ENCODE measurements around the gene PUM1. TPM values are rescaled to one million over a fixed set of nuclear protein-coding genes. Genes with fewer than 3 reads are reported as not detected.
"Not testable (repeated sequence)": the region's sequence is repeated elsewhere in the genome, so short reads cannot be mapped to it uniquely, and the experiment has no call there.

PUM1 gene
- polyA plus RNA-seq, 1 donor = 71.9 TPM

DNA sequence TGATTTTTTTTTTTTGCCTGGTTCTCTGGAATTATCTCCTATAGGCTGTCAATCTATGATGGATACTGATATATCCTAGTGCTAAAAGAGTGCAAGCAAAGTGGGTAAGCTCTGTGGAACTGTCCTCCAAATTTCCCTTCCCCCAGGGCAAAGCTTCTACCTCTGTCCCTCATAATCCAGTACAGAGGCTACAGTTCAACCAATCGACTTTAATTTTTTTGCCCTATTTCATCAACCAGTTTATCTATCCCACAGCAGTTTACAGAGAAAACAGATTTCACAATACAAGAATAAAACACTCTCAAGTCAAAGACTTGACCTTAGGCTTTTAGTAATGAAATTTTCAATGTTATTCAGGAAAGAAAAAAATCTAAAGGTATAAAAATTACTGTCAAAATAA is 13.9 kb downstream of the PUM1 start:
- DNase-seq = no peak
- no peaks in the 10 kb centered on the region for H3K4me1 ChIP-seq (ENCODE audit: control insufficient read depth, insufficient read depth, low read length)
- WGBS (ENCODE audit: insufficient coverage, low lambda C conversion rate) = 40% methylated on average over 1 of the region's 1 CpG

DNA sequence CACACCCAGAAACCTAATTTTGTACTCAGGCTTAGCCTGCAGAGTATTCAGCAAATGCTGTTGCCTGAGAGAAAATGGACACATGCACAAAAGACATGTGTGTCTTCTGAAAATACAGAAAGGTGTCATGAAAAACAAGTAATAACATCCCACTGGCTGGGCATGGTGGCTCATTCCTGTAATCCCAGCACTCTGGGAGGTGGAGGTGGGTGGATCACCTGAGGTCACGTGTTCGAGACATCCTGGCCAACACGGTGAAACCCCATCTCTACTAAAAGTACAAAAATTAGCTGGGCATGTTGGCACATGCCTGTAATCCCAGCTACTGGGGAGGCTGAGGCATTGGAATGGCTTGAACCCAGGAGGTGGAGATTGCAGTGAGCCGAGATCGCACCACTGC is 18.0 kb downstream of the PUM1 start:
- H3K27me3 ChIP-seq (ENCODE audit: control insufficient read depth, insufficient read depth, low read length); H3K4me1 ChIP-seq (ENCODE audit: control insufficient read depth, insufficient read depth, low read length); DNase-seq; H3K4me3 ChIP-seq (ENCODE audit: low read length); H3K27ac ChIP-seq (ENCODE audit: low read length); H3K9me3 ChIP-seq (ENCODE audit: control insufficient read depth, low read depth, low read length): not testable (repeated sequence)
- peaks cover 41% of the 10 kb centered on the region for H3K36me3 ChIP-seq (ENCODE audit: control insufficient read depth, insufficient read depth, low read length)
- WGBS (ENCODE audit: insufficient coverage, low lambda C conversion rate) = no CpG with 5 or more reads among the region's 5 CpGs

More for the DNA sequence above, 13.9 kb downstream of the PUM1 start:
- no peak overlapping the region for H3K27ac ChIP-seq (ENCODE audit: low read length)
- no peak overlapping the region for H3K4me3 ChIP-seq (ENCODE audit: low read length)
- H3K27me3 ChIP-seq (ENCODE audit: control insufficient read depth, insufficient read depth, low read length) = no peaks in the 10 kb centered on the region
- H3K9me3 ChIP-seq (ENCODE audit: control insufficient read depth, low read depth, low read length) = no peaks in the 10 kb centered on the region
- peaks cover 40% of the 10 kb centered on the region for H3K36me3 ChIP-seq (ENCODE audit: control insufficient read depth, insufficient read depth, low read length)

DNA sequence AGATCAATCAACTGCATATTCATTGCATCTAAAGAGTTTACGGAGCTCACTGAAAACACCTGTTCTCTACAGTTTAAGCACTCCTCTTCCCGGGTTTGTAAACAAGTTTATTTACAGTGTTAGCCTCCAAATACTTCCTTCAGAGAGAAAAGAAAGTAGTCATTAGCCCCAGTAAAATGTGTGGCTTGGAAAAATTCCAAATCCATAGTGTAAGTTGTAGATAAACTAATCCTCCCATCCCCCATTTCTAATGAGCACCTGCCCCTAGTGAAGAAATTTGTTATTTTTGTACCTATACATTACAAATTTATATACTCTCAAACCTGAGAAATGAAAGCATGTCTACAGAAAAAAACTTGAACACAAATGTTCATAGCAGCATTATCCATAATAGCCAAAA is 21.9 kb downstream of the PUM1 start:
- Histone ChIP-seq H3K27me3 (ENCODE audit: control insufficient read depth, insufficient read depth, low read length) (no peaks in the 10 kb centered on the region), H3K9me3 (ENCODE audit: control insufficient read depth, low read depth, low read length) (no peaks in the 10 kb centered on the region), H3K4me1 (ENCODE audit: control insufficient read depth, insufficient read depth, low read length) (no peaks in the 10 kb centered on the region), H3K27ac (ENCODE audit: low read length) (no peak overlapping the region), H3K4me3 (ENCODE audit: low read length) (no peak overlapping the region), H3K36me3 (ENCODE audit: control insufficient read depth, insufficient read depth, low read length) (peaks cover 42% of the 10 kb centered on the region)
- no peak for DNase-seq
- WGBS (ENCODE audit: insufficient coverage, low lambda C conversion rate) = 80% methylated on average over 1 of the region's 2 CpGs

GRCh38 chr1:31042656-31043055 is 22.9 kb downstream of the PUM1 start:
- H3K4me1 ChIP-seq (ENCODE audit: control insufficient read depth, insufficient read depth, low read length) = no peaks in the 10 kb centered on the region
- no peak overlapping the region for H3K27ac ChIP-seq (ENCODE audit: low read length)
- H3K36me3 ChIP-seq (ENCODE audit: control insufficient read depth, insufficient read depth, low read length) = peaks cover 42% of the 10 kb centered on the region
- H3K4me3 ChIP-seq (ENCODE audit: low read length) = no peak overlapping the region
- WGBS (ENCODE audit: insufficient coverage, low lambda C conversion rate) = 83% methylated on average over 1 of the region's 6 CpGs
- no peaks in the 10 kb centered on the region for H3K27me3 ChIP-seq (ENCODE audit: control insufficient read depth, insufficient read depth, low read length)
- no peaks in the 10 kb centered on the region for H3K9me3 ChIP-seq (ENCODE audit: control insufficient read depth, low read depth, low read length)
- no peak for DNase-seq

GRCh38 chr1:31041529-31041928 is 24.0 kb downstream of the PUM1 start:
- Histone ChIP-seq H3K4me3 (ENCODE audit: low read length) (no peak overlapping the region), H3K4me1 (ENCODE audit: control insufficient read depth, insufficient read depth, low read length) (no peaks in the 10 kb centered on the region), H3K36me3 (ENCODE audit: control insufficient read depth, insufficient read depth, low read length) (peaks cover 33% of the 10 kb centered on the region), H3K27ac (ENCODE audit: low read length) (no peak overlapping the region), H3K27me3 (ENCODE audit: control insufficient read depth, insufficient read depth, low read length) (no peaks in the 10 kb centered on the region), H3K9me3 (ENCODE audit: control insufficient read depth, low read depth, low read length) (no peaks in the 10 kb centered on the region)
- no peak for DNase-seq

DNA sequence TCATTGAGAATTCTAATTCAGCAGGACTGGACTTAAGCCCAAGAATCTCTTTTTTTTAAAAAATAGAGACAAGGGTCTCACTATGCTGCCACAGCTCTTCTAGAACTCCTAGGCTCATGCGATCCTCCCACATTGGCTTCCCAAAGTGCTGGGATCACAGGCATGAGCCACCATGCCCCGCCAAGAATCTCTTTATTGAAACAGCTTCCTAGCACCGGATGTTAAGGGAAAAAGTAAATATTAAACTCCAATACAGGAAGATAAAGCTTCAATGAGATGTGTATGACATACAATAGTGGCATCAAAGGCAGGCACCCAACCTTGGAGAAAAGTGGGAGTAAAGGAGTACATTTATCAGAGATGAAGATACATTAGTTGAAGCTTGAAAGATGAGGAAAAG is 25.5 kb downstream of the PUM1 start:
- Histone ChIP-seq H3K9me3 (ENCODE audit: control insufficient read depth, low read depth, low read length) (no peaks in the 10 kb centered on the region), H3K36me3 (ENCODE audit: control insufficient read depth, insufficient read depth, low read length) (peaks cover 34% of the 10 kb centered on the region), H3K4me3 (ENCODE audit: low read length) (no peak overlapping the region), H3K27me3 (ENCODE audit: control insufficient read depth, insufficient read depth, low read length) (no peaks in the 10 kb centered on the region), H3K4me1 (ENCODE audit: control insufficient read depth, insufficient read depth, low read length) (no peaks in the 10 kb centered on the region), H3K27ac (ENCODE audit: low read length) (no peak overlapping the region)
- DNase-seq = no peak
- WGBS (ENCODE audit: insufficient coverage, low lambda C conversion rate) = 100% methylated on average over 1 of the region's 3 CpGs

DNA sequence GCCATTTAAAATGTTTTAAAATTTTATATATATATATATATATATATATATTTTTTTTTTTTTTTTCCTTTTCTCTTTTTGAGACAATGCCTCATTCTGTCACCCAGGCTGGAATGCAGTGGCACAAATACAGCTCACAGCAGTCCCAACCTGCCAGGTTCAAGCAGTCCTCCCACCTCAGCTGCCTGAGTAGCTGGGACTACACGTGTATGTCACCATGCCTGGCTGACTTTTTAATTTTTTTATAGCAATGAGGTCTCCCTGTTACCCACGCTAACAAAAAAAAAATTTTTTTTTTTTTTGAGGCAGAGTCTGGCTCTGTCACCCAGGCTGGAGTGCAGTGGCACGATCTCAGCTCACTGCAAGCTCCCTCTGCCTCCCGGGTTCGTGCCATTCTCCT is 26.6 kb downstream of the PUM1 start:
- DNase-seq; H3K27me3 ChIP-seq (ENCODE audit: control insufficient read depth, insufficient read depth, low read length); H3K4me1 ChIP-seq (ENCODE audit: control insufficient read depth, insufficient read depth, low read length); H3K27ac ChIP-seq (ENCODE audit: low read length); H3K9me3 ChIP-seq (ENCODE audit: control insufficient read depth, low read depth, low read length); H3K4me3 ChIP-seq (ENCODE audit: low read length): not testable (repeated sequence)
- WGBS (ENCODE audit: insufficient coverage, low lambda C conversion rate) = no CpG with 5 or more reads among the region's 5 CpGs
- peaks cover 26% of the 10 kb centered on the region for H3K36me3 ChIP-seq (ENCODE audit: control insufficient read depth, insufficient read depth, low read length)

DNA sequence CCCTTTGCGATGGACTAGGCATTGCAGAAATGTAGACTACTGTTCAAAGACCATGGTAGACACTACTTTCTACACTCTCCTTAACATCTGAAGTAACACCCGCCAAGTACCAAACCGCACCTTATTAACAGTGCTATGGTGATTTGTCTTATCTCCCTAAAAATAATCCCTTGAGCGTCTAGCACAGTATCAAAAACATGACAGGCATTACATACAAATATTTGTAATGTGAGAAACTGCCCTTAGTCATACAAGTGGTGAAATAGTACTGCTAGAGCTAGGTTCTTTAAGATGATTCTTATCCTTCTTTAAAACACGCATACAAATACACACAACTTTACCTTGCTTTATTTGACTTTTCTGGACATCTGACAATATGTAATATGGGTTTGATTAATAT is 27.2 kb downstream of the PUM1 start:
- Histone ChIP-seq H3K4me3 (ENCODE audit: low read length) (no peak overlapping the region), H3K27me3 (ENCODE audit: control insufficient read depth, insufficient read depth, low read length) (no peaks in the 10 kb centered on the region), H3K9me3 (ENCODE audit: control insufficient read depth, low read depth, low read length) (no peaks in the 10 kb centered on the region), H3K36me3 (ENCODE audit: control insufficient read depth, insufficient read depth, low read length) (peaks cover 22% of the 10 kb centered on the region), H3K4me1 (ENCODE audit: control insufficient read depth, insufficient read depth, low read length) (no peaks in the 10 kb centered on the region), H3K27ac (ENCODE audit: low read length) (no peak overlapping the region)
- DNase-seq = no peak
- WGBS (ENCODE audit: insufficient coverage, low lambda C conversion rate) = 100% methylated on average over 1 of the region's 5 CpGs

GRCh38 chr1:31036749-31037500 is 28.6 kb downstream of the PUM1 start:
- WGBS (ENCODE audit: insufficient coverage, low lambda C conversion rate) = no CpG with 5 or more reads among the region's 8 CpGs

DNA sequence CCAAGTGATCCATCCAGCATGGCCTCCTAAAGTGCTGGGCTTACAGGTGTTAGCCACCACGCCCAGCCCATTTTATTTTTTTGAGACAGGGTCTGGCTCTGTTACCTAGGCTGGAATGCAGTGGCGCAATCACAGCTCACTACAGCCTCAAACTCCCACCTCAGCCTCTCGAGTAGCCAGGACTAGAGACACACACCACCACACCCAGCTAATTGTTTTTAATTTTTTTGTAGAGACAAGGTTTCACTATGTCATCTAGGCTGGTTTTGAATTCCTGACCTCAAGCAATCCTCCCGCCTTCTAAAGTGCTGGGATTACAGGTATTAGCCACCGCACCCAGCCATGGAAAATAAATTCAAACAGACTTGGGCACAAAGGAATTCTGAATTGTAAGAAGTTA is 31.9 kb downstream of the PUM1 start:
- Histone ChIP-seq H3K27ac (ENCODE audit: low read length) (no peak overlapping the region), H3K9me3 (ENCODE audit: control insufficient read depth, low read depth, low read length) (no peaks in the 10 kb centered on the region), H3K4me1 (ENCODE audit: control insufficient read depth, insufficient read depth, low read length) (no peaks in the 10 kb centered on the region), H3K27me3 (ENCODE audit: control insufficient read depth, insufficient read depth, low read length) (no peaks in the 10 kb centered on the region), H3K36me3 (ENCODE audit: control insufficient read depth, insufficient read depth, low read length) (peaks cover 8% of the 10 kb centered on the region), H3K4me3 (ENCODE audit: low read length) (no peak overlapping the region)
- no peak for DNase-seq
- WGBS (ENCODE audit: insufficient coverage, low lambda C conversion rate) = 100% methylated on average over 3 of the region's 5 CpGs

More at GRCh38 chr1:31036749-31037500, 28.6 kb downstream of the PUM1 start:
- no peaks in the 10 kb centered on the region for H3K9me3 ChIP-seq (ENCODE audit: control insufficient read depth, low read depth, low read length)
- no peak for DNase-seq
- no peak overlapping the region for H3K4me3 ChIP-seq (ENCODE audit: low read length)
- H3K27ac ChIP-seq (ENCODE audit: low read length) = no peak overlapping the region
- H3K4me1 ChIP-seq (ENCODE audit: control insufficient read depth, insufficient read depth, low read length) = no peaks in the 10 kb centered on the region
- H3K36me3 ChIP-seq (ENCODE audit: control insufficient read depth, insufficient read depth, low read length) = peaks cover 13% of the 10 kb centered on the region
- H3K27me3 ChIP-seq (ENCODE audit: control insufficient read depth, insufficient read depth, low read length) = no peaks in the 10 kb centered on the region

GRCh38 chr1:31032266-31032665 is 33.3 kb downstream of the PUM1 start:
- no peak overlapping the region for H3K4me3 ChIP-seq (ENCODE audit: low read length)
- H3K27ac ChIP-seq (ENCODE audit: low read length) = no peak overlapping the region
- WGBS (ENCODE audit: insufficient coverage, low lambda C conversion rate) = 88% methylated on average over 1 of the region's 1 CpG
- H3K36me3 ChIP-seq (ENCODE audit: control insufficient read depth, insufficient read depth, low read length) = peaks cover 17% of the 10 kb centered on the region
- H3K27me3 ChIP-seq (ENCODE audit: control insufficient read depth, insufficient read depth, low read length) = no peaks in the 10 kb centered on the region
- H3K4me1 ChIP-seq (ENCODE audit: control insufficient read depth, insufficient read depth, low read length) = no peaks in the 10 kb centered on the region
- H3K9me3 ChIP-seq (ENCODE audit: control insufficient read depth, low read depth, low read length) = no peaks in the 10 kb centered on the region
- DNase-seq = no peak
